Stimulated activated CD8-positive, alpha-beta memory T cell treated with anti-CD3 and anti-CD28 coated beads, Interleukin-12 subunit alpha, Interleukin-12 subunit beta, amount 100 ng/mL, for 1 hour (primary cell): ENCODE results near the gene LPCAT1.
"Not testable (repeated sequence)": the region's sequence is repeated elsewhere in the genome, so short reads cannot be mapped to it uniquely, and the experiment has no call there.

ENCODE experiments used
- DNase-seq: peaks from one replicate; pipeline ENCODE4 v3.0.0-alpha.2; 2020; ENCODE audit warnings: low read depth

LPCAT1 gene

DNA sequence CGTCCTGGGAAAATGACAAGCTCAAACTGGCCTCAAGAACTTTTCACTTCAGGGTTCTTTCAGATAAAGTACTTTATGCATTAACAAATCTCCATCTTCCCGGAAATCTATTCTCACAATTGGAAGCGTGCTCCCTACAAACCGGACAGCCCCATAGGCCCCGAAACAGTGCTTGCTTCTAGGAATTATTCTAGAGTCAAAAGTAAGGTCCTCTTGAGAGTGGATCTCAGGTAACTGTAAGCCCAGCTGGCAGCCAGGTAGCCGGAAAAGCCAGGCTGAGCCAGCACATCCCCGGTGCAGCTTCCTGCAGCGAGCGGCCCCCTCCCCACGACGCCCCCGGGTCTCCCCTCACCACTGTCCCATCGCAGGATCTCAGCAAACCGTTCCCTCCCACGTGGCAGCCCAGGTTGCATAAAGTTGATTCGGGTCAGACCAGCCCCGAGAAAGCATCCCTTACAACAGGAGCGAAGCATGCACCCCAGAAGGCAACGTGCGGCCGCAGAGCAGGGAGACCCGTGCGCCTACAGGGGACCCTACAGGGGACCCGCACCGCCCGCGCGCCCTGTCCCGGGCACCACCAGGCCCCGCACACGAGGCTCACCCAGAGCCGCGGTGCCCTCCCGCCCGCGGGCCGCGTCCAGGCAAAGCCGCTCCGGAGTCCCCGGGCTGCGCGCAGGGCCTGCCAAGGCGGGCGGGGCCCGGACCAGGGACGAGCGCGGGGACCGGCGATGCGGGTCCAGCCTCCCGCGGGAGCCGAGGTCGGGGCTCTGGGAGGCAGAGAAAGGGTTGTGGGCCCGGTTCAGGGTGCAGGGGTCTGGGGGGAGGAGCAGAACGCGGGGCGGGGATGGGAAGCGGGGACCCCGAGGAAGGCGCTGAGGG is 920 bp downstream of the LPCAT1 start:
- no peak for DNase-seq

DNA sequence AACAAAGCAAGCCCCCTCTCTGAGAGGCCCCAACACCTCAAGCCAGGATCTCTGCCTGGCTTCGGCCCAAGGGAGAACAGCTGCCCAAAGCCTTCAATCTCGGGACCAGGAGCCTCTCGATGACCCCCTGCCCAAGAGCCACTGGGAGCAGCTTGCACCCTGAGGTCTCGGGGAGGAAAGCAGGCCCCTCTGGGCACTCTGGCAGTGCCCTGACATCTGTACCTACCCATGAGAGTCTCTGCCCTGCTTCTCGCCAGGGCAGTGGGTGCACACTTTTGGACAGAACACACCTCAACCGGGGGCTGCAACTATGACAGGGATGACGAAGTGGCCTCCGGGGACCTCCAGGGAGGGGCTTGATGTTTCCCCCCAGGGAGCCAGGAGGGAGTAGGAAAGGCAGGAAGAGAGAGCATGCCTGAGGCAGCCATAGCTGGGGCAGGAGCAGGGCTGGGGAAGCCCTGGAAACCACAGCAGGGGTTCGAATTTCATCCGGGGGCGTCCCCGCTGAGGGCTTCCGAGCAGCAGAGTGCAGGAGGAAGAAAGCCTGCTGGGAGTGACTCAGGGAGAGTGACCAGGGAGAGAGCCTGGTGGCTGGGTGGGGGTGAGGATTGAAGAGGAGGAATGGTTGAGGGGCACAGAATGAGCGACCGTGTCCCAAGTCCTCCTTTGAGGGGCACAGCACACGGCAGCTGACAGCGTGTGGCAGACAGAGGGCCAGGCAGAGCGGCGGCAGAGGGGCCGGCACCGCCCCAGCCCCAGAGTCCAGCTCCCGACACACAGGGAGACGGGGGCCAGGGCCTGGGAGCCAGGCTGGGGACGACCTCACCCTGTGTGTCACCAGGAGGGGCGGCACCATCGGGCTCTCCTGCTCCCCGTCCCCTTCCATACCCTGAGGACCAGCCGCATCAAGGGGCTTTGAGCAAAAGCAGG is 1.8 kb downstream of the LPCAT1 start:
- no peak for DNase-seq

DNA sequence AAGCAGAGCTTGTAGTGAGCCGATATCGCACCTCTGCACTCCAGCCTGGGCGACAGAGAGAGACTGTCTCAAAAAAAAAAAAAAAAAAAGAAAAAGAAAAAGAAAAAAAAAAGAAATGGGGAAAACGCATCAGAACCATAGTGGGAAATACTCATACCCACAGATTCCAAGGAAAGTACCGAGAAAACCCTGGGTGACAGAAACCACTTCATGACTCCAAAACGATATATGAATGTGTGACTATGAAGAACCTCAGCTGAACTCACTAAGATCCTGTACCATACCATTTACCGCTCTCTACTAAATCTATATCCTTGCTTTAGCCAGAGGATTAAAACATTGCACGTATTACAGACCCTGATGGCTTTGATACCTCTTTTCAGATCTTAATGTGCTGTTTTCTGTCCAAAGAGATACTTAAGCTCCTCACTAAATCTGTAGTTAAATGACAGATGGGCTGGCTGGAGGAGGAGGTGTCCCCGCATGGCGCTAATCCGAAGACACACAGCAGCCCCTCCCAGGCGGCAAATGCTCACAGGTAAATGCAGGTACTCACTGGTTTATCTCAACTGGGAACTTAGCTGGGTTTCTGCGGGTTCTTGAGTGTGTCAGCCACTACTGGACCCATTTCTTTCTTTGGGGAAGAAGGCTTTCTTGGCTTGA is 2.8 kb downstream of the LPCAT1 start:
- DNase-seq, result no peak

DNA sequence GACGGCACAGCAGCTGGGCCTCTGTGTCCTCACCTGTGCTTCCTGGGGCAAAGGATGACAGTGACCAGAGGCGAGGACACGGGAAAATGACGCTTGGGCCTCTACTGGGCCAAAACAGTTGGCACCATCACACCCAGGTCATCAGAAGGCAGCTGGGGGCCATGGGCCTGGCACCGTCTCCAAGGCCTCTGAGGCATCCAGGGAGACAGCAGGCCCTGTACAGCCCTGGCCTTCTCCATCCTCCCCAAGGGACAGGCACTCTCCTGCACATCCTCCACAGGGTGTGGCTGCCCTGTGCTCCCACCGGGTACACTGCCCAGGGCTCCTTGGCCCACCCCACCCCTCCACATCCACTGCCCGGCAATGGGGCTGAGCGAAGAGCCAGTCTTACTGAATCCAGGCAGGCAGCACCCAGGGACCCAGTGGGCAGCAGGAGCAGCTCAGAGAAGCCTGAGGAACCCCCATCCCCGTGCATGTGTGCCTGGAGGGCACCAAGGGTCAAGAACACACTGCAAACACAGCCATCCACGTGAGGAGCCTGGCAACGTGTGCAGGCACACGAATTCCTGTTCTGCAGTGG is 4.0 kb downstream of the LPCAT1 start:
- DNase-seq, result no peak

DNA sequence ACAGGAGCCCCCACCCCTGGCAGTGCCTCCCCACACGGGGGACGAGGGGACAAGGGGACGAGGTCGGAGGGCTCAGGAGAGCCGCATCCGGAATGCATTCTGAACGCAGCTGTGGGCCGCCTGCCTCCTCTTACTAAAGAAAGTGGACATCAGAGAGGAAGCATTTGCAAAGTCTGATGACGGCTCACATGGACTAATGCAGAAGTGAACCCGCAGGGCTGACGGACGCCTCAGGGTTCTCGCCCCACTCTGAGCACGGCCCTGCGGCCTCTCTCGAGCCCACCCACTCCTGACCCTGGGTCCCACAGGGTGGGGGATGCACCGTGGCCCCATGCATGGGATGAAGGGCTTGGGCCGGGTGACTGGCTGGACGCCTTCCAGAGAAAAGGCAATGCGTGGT is 5.9 kb downstream of the LPCAT1 start:
- no peak for DNase-seq

DNA sequence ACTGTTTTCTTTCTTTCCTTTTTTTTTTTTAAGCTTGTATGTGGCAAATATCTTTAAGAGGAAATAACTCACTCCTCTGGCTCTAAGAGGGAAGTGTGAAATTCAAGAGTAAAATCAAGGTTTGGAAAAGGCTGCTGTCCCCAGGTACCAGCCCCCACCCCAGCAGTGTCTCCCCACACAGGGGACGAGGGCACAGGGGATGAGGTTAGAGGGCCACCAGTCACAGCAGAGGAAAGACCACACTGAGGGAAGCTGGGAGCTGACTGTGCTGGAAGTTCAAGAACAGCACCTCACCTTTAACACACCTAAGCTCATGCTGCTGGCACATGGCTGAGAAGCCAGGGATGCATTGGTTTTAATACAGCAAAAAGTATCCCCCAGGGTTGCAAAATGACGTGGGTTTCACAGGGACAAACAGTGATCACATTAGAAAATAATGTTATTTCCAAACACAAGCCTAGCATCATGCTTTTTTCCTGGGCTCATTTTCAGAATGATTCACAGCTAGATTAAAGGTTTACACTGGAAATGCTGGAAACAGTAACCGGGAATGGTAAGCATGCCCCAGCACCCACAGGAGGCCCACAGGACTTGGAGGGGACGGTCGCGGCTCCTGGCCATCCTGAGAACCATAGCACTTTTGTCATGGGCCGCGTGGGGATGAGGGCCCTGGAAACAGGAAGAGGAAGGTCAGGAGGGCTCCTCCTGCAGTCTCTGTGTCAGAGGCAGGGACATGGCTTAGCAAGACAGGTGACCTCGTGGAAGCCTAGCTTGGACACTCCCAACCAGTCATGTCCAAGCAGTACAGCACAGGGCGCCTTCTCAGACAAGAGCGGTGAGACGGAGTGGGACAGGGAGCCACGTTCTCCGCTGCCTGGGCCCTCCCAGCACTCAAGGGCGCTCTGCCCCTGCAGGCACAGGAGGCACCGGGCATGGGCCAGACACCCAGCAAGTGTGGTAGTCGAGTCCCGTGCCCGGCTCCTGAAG is 6.9 kb downstream of the LPCAT1 start:
- no peak for DNase-seq

DNA sequence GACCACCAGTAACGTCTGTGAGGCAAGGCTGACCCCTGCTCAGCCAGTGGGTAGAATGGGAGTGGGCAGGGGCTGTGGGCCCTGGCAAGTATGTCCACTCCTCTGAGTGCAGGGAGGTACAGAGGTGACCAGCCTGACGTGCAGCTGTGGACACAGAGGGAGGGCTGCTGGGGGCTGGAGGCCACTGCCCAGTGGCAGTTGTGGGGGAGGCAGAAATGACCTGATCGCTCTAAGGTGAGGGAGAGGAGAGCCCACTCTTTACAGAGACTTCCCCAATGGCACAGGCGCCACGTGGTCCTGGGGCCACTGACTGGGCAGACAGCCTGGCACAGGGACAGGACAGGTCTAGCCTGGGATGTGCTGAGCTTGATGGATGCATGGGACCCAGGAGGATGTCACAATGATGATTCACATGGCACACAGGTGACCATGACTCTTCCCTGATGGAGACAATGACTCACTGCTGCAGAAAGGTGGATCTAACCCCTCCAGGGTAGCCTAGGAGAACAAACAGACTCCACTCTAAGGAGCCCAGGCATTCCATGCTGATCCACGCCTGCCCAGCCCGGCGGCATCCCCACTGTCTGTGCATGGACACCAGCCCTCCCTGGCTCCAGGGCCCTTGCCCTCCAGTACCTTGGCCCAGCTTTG is 7.7 kb downstream of the LPCAT1 start:
- DNase-seq, result no peak

DNA sequence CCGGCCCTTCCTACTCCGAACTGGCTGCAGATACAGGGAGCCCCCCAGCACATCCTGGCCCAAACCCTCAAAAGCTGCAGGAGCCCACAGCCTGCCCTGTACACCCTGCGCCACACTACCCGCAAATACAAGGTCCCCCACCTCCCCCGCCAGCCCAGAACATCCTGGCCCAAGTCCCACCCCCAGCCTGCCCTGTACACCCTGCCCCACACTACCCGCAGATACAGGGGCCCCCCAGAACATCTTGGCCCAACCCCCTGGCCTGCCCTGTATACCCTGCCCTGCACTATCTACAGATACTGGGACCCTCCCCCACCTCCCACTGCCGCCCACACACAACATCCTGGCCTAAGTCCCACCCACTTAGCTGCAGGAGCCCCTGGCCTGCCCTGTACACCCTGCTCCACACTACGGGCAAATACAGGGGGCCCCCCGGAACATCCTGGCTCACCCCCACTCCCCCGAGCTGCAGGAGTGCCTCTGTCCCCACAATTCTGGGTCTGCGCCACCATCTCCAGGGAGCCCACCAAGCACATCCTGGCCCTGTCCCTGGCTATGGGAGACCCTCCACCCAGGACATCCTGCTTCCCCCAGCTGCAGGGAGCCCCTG is 8.3 kb downstream of the LPCAT1 start:
- no peak for DNase-seq

DNA sequence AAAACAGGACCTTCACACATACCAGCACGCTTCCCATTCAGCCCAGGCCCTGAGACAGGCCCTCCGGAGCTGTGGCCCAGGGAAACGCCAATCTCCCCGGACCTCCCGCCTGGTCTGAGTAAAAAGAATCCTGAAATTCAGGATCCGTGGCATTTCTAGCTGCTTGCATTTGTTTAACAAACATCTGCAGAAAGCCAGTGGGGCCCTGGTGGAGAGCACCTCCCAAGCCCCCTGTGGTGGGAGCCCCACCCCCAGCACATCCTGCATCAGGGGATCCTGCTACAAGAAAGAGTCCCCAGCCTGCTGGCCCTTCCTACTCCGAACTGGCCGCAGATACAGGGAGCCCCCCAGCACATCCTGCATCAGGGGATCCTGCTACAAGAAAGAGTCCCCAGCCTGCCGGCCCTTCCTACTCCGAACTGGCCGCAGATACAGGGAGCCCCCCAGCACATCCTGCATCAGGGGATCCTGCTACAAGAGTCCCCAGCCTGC is 8.9 kb downstream of the LPCAT1 start:
- not testable (repeated sequence) for DNase-seq

DNA sequence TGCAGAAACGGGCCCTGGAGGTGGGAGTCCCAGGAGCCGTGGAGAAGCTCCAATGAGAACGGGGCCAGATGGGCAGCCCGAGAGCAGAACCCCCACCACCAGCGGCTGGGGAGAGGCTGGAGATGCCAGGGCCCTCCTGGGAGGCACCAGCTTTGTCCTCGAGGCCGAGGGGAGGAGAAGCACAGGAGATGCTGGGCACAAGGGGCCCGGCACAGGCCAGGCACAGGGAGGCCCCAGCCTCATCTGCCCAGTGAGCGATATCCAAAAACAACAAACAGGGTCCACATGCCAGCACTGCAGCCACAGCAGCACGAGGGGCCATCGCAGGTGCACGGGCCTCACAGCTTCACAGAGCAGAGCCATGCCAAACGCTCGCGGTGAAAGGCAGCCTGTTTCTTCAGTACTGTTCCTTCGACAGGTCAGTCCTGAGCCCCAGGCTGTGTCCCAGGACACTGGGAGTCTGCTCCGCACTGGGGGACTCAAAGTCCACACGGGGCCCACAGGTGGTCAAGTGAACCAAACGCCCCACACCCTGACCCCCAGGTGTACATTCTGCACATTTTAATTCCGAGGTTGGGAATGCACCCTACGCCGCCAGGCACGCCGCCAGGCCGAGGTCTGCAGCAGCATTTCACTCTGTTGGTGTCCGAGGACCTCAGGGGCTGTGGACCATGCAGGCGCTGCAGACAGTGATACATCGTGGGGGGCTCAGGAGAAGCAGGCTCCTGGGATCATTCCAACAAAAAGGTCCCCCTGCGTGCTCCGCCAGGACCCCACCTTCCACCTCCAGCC is 9.5 kb downstream of the LPCAT1 start:
- no peak for DNase-seq

DNA sequence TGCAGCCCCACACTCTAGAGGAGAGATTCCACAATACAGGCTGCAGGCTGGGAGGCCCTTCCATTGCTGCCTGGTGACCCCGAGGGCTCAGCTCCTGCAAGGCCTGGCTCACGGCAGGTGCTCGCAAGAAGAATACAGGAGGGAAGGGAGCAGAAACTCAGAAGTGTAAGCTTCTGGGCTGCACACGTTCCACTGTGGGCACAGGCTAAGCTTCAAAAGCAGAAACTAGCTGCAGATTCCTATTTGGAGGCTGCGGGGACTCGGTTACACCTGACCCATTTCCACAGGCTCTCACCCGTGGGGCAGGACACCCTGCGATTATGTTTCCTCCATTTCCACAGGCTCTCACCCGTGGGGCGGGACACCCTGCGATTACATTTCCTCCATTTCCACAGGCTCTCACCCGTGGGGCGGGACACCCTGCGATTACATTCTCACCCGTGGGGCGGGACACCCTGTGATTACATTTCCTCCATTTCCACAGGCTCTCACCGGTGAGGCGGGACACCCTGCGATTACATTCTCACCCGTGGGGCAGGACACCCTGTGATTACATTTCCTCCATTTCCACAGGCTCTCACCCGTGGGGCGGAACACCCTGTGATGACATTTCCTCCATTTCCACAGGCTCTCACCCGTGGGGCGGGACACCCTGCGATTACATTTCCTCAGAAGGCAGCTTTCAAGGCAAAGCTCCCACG is 10.3 kb downstream of the LPCAT1 start:
- DNase-seq, result no peak

DNA sequence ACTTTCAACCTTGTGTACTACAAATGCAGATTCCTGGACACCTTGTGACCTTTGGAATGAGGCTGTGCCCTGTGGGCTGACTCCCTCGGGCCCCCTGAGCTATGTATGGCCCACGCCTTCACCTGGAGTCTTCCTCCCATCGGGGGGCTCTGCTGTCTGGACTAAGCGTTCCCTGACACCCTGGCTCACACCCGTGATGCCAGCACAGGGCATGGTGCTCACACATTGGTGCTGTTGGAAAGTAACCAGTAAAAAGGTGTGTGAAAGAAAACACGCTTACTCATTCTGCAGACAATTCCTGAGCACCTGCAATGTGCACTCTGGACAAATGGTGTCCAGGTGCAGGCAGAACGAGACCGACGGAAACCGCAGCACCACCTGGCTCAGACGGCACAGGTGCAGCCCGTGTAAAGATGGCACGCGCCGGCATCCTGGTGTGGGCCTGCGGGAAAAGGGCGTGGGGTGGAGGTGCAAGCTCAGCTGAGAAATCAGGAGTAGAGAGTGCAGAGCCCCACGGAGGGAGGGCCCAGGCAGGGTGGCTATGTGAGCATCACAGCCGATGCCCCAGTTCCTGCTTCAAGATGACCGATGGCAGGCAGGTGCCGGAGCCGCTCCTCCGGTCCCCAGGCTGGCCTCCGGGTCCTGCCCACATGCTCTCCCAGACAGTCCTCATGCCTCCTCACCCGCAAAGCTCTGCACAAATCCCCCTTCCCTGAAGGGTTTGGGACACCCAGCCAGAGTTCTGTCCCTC is 11.0 kb downstream of the LPCAT1 start:
- no peak for DNase-seq

DNA sequence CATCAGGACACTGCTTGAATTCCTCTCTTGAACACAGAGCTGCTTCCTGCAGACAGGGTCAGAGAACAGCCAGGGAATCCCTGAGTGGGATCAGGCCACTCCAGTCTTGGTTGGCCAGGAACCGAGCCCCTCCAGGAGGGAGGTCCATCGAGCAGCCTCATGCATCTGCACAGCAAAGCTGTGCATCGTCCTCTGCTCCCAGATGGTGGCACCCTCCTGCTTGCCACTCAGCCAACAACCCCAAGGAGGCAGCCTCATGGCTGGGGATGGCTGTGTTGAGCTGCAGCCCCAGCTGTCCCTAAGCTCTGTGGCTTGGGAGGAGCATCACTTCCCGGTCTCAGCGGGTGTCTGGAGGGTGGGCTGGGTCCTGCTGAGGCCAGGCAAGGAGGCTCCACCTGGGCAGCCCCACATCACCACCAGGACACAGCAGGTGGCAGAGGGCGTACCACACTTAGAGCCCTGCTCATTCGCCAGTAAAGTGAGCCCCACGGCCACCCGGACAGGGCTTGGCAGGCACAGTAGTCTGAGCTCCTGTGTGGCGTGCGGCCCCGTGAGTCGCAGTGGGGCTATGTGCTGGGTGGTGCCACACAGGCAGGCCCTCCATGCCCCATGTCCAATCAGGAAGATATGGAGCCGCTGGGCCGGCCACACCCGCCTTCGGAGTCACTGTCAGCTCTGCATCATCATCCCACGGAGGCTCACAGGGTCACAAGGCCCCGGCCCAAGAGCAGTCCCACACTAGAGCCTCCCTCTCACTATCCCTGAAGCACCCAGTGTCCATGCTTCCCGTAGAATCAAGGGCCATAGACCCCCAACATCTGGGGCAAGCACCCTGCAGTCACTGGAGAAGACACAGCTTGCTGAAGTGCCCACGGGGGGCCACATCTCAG is 11.9 kb downstream of the LPCAT1 start:
- DNase-seq, result no peak

DNA sequence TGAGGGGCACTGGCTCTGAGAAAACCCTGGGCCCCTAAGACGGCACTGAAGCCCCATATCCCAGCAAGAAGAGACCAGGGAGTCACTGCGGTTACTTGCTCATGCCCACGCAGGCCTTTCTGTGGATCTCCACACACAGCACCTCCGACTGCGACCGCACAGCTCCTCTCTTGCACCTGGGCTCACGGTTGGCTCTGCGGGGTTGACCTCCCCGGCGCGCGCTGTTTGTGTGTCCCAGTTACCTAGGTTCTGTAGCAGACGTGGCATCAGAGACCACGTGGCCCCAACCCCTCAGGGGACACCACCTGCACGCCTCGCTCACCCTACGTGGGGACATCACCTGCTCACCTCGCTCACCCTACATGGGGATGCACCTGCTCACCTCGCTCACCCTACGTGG is 12.7 kb downstream of the LPCAT1 start:
- DNase-seq, result no peak

DNA sequence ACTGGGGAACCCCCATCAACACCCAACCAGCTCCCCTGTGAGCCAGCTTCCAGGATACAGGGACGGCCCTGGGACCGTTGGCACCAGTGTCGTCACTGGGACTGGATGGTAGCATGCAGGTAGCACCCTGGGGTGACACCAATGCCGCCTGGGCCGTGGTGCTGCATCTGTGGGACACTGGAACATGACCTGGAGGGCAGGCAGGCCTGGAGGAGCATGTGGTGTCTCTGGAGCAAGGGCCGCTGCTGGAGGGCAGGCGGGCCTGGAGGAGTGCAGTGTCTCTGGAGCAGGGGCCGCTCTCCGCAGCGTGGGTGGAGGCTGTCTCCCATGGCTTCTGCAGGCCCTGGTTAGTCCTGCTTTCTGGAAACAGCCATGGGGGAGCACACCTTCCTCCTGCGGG is 13.1 kb downstream of the LPCAT1 start:
- no peak for DNase-seq

DNA sequence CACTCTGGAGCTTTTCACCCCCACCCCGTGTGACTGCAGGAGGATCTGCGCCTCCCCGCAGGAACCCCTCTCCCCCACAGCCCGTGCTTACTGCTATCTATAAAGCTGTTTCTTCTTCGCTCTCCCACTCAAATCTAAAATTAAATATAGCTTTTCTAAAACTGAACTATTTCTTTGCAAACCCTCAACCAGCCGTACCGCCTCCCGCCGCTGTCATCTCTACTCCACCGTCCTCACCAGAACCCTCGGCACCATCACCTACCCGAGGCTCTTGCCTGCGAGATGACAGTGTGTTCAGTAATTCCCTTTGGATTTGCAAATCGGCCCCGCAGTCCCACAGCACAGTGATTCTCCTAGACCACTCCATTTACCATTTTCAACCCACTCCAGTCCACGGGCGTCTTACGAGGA is 13.6 kb downstream of the LPCAT1 start:
- DNase-seq, result no peak
